Measurements from ENCODE around the gene PSMD3.

DNA sequence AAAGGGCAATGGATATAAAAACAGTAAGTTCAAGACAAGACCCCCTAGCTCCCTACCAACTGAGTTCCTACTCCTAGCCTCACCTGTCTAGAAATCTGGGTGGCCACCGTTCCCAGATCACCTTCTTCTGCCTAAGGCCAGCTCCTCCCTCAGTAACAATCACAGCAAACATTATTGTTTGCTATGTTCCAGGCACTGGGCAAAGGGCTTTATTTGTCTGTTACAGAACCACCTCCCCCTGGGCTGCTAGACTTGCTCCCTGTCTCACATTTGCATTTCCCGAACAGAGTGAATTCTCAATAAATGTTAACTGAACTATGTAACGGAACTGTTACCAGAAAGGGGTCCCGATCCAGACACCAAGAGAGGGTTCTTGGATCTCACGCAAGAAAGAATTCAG is 46.3 kb upstream of the PSMD3 start:
- no peak for TF ChIP-seq CTCF (IDR thresholded peaks at IDR 0.05 in 4 of 5, conservative IDR thresholded peaks at IDR 0.05 in 1 of 5)
- TF ChIP-seq POLR2A (IDR thresholded peaks at IDR 0.05), result no peak

Data from gastrocnemius medialis (tissue), 4 donors.